CD4-positive, alpha-beta T cell (primary cell): ENCODE measurements around the gene CCR5AS.

Experiments used
- ATAC-seq: fragments of 200-7000 bp; cut with Tn5 transposase; one replicate; pipeline ENCODE4 v1.10.0; 2022; ENCODE audit warnings: mild to moderate bottlenecking; ENCODE audit not compliant: poor library complexity
- CTCF ChIA-PET: fragments of 350-600 bp; sonication (Branson Sonifier 250); formaldehyde crosslinking; loops from one replicate; lab custom pipeline; 2021; ENCODE audit warnings: antibody characterized with exemption, inconsistent platforms; lab: Charles Lee
- POLR2A ChIA-PET: fragments of 350-600 bp; sonication (Branson Sonifier 250); formaldehyde crosslinking; loops from one replicate; lab custom pipeline; 2021; ENCODE audit warnings: antibody characterized with exemption, inconsistent platforms; lab: Charles Lee
- DNase-seq, 14 experiments: peaks; one replicate each; pipeline ENCODE4 v3.0.0-alpha.2; 2013 to 2020; ENCODE audit warnings: mixed read lengths in 2 of 14
- H3K27ac ChIP-seq, 2 donors: one replicate each; pipeline versions ENCODE4 v1.5.1 to v1.7.0; 2013; ENCODE audit warnings: low read length in 2 of 2, low read depth in 1 of 2, mild to moderate bottlenecking in 1 of 2
- H3K27me3 ChIP-seq, 2 experiments: 1 replicate in 1 of 2; 2 replicates in 1 of 2; pipeline versions ENCODE4 v1.6.1 to v1.7.0; 2013; ENCODE audit warnings: low read length in 2 of 2, control low read depth in 1 of 2, mild to moderate bottlenecking in 1 of 2, moderate library complexity in 1 of 2; ENCODE audit not compliant: insufficient read depth in 2 of 2, control insufficient read depth in 1 of 2
- H3K36me3 ChIP-seq: one replicate; pipeline ENCODE4 v1.6.1; 2013; ENCODE audit warnings: low read length, control low read depth; ENCODE audit not compliant: insufficient read depth
- H3K4me1 ChIP-seq: one replicate; pipeline ENCODE4 v1.6.1; 2013; ENCODE audit warnings: low read length, control low read depth; ENCODE audit not compliant: insufficient read depth
- H3K4me3 ChIP-seq: one replicate; pipeline ENCODE4 v1.5.1; 2013; ENCODE audit warnings: mild to moderate bottlenecking, low read length, moderate library complexity
- H3K9me3 ChIP-seq, 2 experiments: 1 replicate in 1 of 2; 2 replicates in 1 of 2; pipeline versions ENCODE4 v1.6.1 to v1.7.0; 2013; ENCODE audit warnings: low read length in 2 of 2, mild to moderate bottlenecking in 2 of 2, control low read depth in 1 of 2, moderate library complexity in 1 of 2; ENCODE audit not compliant: control insufficient read depth in 1 of 2, insufficient read depth in 1 of 2
- H3K27ac Mint-ChIP-seq: one replicate; pipeline ENCODE4 v1.8.0; 2020; ENCODE audit warnings: mixed read lengths
- H3K27me3 Mint-ChIP-seq: one replicate; pipeline ENCODE4 v1.8.0; 2021; ENCODE audit warnings: mixed read lengths
- H3K36me3 Mint-ChIP-seq: one replicate; pipeline ENCODE4 v1.8.0; 2021; ENCODE audit warnings: low read depth, mixed read lengths
- H3K4me1 Mint-ChIP-seq: one replicate; pipeline ENCODE4 v1.8.0; 2021; ENCODE audit warnings: low read depth, mixed read lengths
- H3K4me3 Mint-ChIP-seq: one replicate; pipeline ENCODE4 v1.8.0; 2020; ENCODE audit warnings: mild to moderate bottlenecking, mixed read lengths
- H3K9me3 Mint-ChIP-seq: one replicate; pipeline ENCODE4 v1.8.0; 2020; ENCODE audit warnings: mixed read lengths
- CTCF ChIP-seq: fragments of 200-600 bp; IDR thresholded peaks from one replicate; pipeline ENCODE4 v1.8.0; 2022; ENCODE audit warnings: antibody characterized with exemption, mild to moderate bottlenecking
- intact Hi-C, 2 experiments: fragments of 100-400 bp; cut with DNase I in 1 of 2; cut with micrococcal nuclease in 1 of 2; formaldehyde crosslinking; loops; one replicate each; pipeline versions ENCODE4 v1.15.1 to v1.9.0; 2023 to 2025; cut with DNase I, micrococcal nuclease

CCR5AS gene

DNA sequence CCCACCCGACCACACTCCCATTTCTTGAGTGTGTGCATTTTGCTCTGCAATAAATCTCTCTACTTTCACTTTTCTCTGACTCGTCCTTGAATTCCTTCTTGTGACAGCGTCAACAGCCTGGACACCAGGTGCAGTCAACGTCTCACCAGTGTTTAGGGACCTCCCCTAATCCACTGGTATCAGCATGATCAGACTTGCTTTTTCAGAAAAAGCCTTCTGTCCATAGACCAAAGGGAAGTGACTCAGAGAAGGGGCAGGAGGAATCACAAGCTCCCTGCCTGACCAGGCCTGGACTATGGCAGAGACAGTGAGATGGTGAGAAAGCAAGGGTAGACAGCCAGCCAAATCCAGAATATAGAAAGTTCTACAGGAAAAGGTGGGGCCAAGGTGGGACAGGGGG lies 20.7 kb downstream of the CCR5AS start:
- peaks cover 9% of the 10 kb centered on the region for H3K4me1 ChIP-seq
- H3K4me3 Mint-ChIP-seq: no peak overlapping the region
- H3K36me3 ChIP-seq: no peaks in the 10 kb centered on the region
- H3K27me3 ChIP-seq: no peaks in the 10 kb centered on the region
- POLR2A ChIA-PET: no interaction called here
- intact Hi-C loops: no loop called here
- DNase-seq (peak in 1 of 14 experiments; percentile 55), ATAC-seq (no peak)
- H3K9me3 Mint-ChIP-seq: no peaks in the 10 kb centered on the region
- peaks cover 6% of the 10 kb centered on the region for H3K27me3 Mint-ChIP-seq
- CTCF ChIA-PET: no interaction called here
- H3K4me1 Mint-ChIP-seq: peaks cover 8% of the 10 kb centered on the region
- no peaks in the 10 kb centered on the region for H3K9me3 ChIP-seq
- no peaks in the 10 kb centered on the region for H3K36me3 Mint-ChIP-seq
- H3K27ac ChIP-seq: no peak overlapping the region
- no peak overlapping the region for H3K4me3 ChIP-seq
- no peak for TF ChIP-seq CTCF
- no peak overlapping the region for H3K27ac Mint-ChIP-seq

DNA sequence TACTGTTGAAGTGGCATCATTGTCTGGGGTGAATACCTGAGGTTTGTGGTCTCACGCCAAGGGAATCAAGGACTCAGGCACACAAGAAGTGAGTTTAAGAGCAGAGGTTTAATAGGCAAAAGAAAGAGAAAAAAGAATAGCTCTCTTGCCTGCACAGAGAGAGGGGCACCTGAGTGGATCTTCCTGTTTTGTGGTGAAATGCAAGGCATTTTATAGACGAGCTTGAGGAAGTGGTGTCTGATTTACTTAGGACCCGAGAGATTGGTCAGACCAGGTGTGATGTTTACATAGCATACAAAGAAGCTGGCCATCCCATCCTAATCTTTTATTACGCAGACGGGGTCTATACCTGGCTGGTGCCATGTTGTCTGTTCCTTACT lies 22.9 kb downstream of the CCR5AS start:
- DNase-seq (no peak), ATAC-seq (no peak)
- Mint-ChIP-seq H3K9me3 (no peaks in the 10 kb centered on the region), H3K4me1 (peaks cover 17% of the 10 kb centered on the region), H3K36me3 (no peaks in the 10 kb centered on the region), H3K4me3 (no peak overlapping the region), H3K27ac (no peak overlapping the region), H3K27me3 (peaks cover 6% of the 10 kb centered on the region)
- H3K36me3 ChIP-seq: no peaks in the 10 kb centered on the region
- no peak overlapping the region for H3K4me3 ChIP-seq
- ChIA-PET POLR2A (no interaction called here), CTCF (no interaction called here)
- no peak overlapping the region for H3K27ac ChIP-seq
- no peak for TF ChIP-seq CTCF
- H3K4me1 ChIP-seq: peaks cover 23% of the 10 kb centered on the region
- H3K9me3 ChIP-seq: no peaks in the 10 kb centered on the region
- intact Hi-C loops: no loop called here
- H3K27me3 ChIP-seq: no peaks in the 10 kb centered on the region

DNA sequence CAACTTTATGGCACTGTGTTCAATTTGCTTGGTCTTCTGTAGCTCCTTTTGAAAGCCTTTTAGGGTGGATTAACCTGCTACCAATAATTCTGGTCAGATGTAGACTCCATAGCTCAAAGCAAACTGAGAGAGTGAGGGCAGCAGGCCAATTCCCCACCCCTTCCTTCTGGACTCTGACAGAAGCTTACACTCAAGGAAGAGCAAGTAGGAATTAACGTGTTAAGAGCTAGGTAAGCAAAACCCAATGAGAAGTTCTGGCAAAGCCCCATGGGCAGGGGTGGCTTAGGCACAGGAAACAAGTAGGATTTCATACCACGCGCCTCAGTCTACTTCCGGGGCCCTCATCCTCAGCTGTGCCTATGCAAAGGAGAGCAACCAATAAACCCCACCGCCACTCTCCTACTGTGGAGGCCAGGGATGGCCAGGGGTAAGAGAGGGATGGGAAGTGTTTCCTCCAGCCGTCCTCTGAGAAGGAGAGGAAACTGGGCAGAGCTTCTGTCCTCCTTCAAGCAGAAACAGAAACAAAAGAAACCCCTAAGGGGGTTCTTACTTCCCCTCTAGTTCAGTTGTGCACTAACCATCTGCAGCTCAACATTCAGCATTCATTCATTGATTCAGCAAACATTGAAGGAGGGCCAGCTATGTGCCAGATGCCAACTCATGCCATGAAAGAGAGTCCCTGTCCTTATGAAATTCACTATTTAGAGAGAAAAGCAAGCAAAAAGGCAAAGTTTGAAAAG lies 23.5 kb downstream of the CCR5AS start:
- no peak overlapping the region for H3K27ac ChIP-seq
- H3K4me1 ChIP-seq: peaks cover 25% of the 10 kb centered on the region
- H3K4me3 ChIP-seq: no peak overlapping the region
- Mint-ChIP-seq H3K9me3 (no peaks in the 10 kb centered on the region), H3K4me1 (peaks cover 19% of the 10 kb centered on the region), H3K27me3 (peaks cover 6% of the 10 kb centered on the region), H3K36me3 (no peaks in the 10 kb centered on the region), H3K27ac (no peak overlapping the region), H3K4me3 (no peak overlapping the region)
- H3K27me3 ChIP-seq: no peaks in the 10 kb centered on the region
- ATAC-seq (no peak), DNase-seq (no peak)
- ChIA-PET POLR2A (no interaction called here), CTCF (interaction anchor here (0.7 kb wide), 1 partner anchor 20 kb away, joined by 3 read pairs; no protein-coding TSS in a partner anchor)
- no peaks in the 10 kb centered on the region for H3K36me3 ChIP-seq
- TF ChIP-seq CTCF: no peak
- intact Hi-C loops: no loop called here
- no peaks in the 10 kb centered on the region for H3K9me3 ChIP-seq
